Activated T-helper 1 cell treated with anti-CD3 and anti-CD28 coated beads, Interleukin-12 subunit alpha, Interleukin-12 subunit beta, Interleukin-2, Interleukin-4 antibody, amounts not matched to agents 30 ng/mL and 10 ng/mL and 1 ng/mL, durations not matched to agents 14 hours and 24 hours and 36 hours (primary cell): ENCODE data around the gene CARD11. TPM values are rescaled to one million over a fixed set of nuclear protein-coding genes. Genes with fewer than 3 reads are reported as not detected.

Experiments used
- DNase-seq: peaks from one replicate; pipeline ENCODE4 v3.0.0; 2021; ENCODE audit warnings: low spot score
- H3K27ac Mint-ChIP-seq: one replicate; pipeline ENCODE4 v1.8.0; 2021; ENCODE audit warnings: mild to moderate bottlenecking, mixed read lengths
- H3K27me3 Mint-ChIP-seq: one replicate; pipeline ENCODE4 v1.8.0; 2022; ENCODE audit warnings: mild to moderate bottlenecking, moderate library complexity, mixed read lengths; ENCODE audit not compliant: insufficient read depth
- H3K36me3 Mint-ChIP-seq: one replicate; pipeline ENCODE4 v1.8.0; 2021; ENCODE audit warnings: low read depth, mixed read lengths
- H3K4me1 Mint-ChIP-seq: one replicate; pipeline ENCODE4 v1.8.0; 2021; ENCODE audit warnings: low read depth, mixed read lengths
- H3K4me3 Mint-ChIP-seq: one replicate; pipeline ENCODE4 v1.8.0; 2021; ENCODE audit warnings: mild to moderate bottlenecking, moderate library complexity, mixed read lengths
- H3K9me3 Mint-ChIP-seq: one replicate; pipeline ENCODE4 v1.8.0; 2021; ENCODE audit warnings: mixed read lengths
- intact Hi-C: fragments of 100-400 bp; cut with micrococcal nuclease; formaldehyde crosslinking; loops from one replicate; pipeline ENCODE4 v1.15.1; 2024
- total RNA-seq: library from RNA; stranded (reverse); gene quantifications from 2 replicates; pipeline ENCODE4 v1.2.3, GENCODE V29; 2022

The CARD11 gene
- total RNA-seq, 1 donor from 2014 or later, result 128 TPM

GRCh38 chr7:2880874-2881533 lies 162.7 kb downstream of the CARD11 start:
- Mint-ChIP-seq H3K36me3 (no peaks in the 10 kb centered on the region), H3K27ac (no peak overlapping the region), H3K4me1 (peaks cover 16% of the 10 kb centered on the region), H3K4me3 (no peak overlapping the region), H3K9me3 (no peaks in the 10 kb centered on the region), H3K27me3 (peaks cover 5% of the 10 kb centered on the region)
- no peak for DNase-seq
- intact Hi-C loops, result no loop called here

GRCh38 chr7:2880051-2880450 lies 163.6 kb downstream of the CARD11 start:
- intact Hi-C loops, result no loop called here
- H3K36me3 Mint-ChIP-seq, result no peaks in the 10 kb centered on the region
- no peak for DNase-seq
- H3K9me3 Mint-ChIP-seq, result no peaks in the 10 kb centered on the region
- no peak overlapping the region for H3K27ac Mint-ChIP-seq
- H3K27me3 Mint-ChIP-seq, result peaks cover 5% of the 10 kb centered on the region
- H3K4me3 Mint-ChIP-seq, result no peak overlapping the region
- peaks cover 16% of the 10 kb centered on the region for H3K4me1 Mint-ChIP-seq

- H3K27ac Mint-ChIP-seq, result no peak overlapping the region
- H3K36me3 Mint-ChIP-seq, result no peaks in the 10 kb centered on the region
- H3K4me3 Mint-ChIP-seq, result no peak overlapping the region
- H3K4me1 Mint-ChIP-seq, result peaks cover 16% of the 10 kb centered on the region
- no peak for DNase-seq
- no peaks in the 10 kb centered on the region for H3K9me3 Mint-ChIP-seq
- intact Hi-C loops, result no loop called here
- peaks cover 5% of the 10 kb centered on the region for H3K27me3 Mint-ChIP-seq
These were observed 164.3 kb downstream of the CARD11 start for GRCh38 chr7:2879354-2879753.

- Mint-ChIP-seq H3K9me3 (no peaks in the 10 kb centered on the region), H3K4me3 (no peak overlapping the region), H3K27ac (peak overlapping the region; percentile 19), H3K4me1 (peaks cover 26% of the 10 kb centered on the region), H3K27me3 (peaks cover 5% of the 10 kb centered on the region), H3K36me3 (no peaks in the 10 kb centered on the region)
- no peak for DNase-seq
- intact Hi-C loops, result no loop called here
These were observed 165.4 kb downstream of the CARD11 start for GRCh38 chr7:2878306-2878705.

GRCh38 chr7:2876031-2876731 lies 167.5 kb downstream of the CARD11 start:
- peaks cover 48% of the 10 kb centered on the region for H3K4me1 Mint-ChIP-seq

GRCh38 chr7:2873686-2874551 lies 169.7 kb downstream of the CARD11 start:
- peaks cover 2% of the 10 kb centered on the region for H3K27me3 Mint-ChIP-seq
- no peaks in the 10 kb centered on the region for H3K36me3 Mint-ChIP-seq
- no peak overlapping the region for H3K4me3 Mint-ChIP-seq
- no peaks in the 10 kb centered on the region for H3K9me3 Mint-ChIP-seq
- intact Hi-C loops, result loop anchor here (5.0 kb wide), 1 partner anchor 103 kb away; no protein-coding TSS in a partner anchor
- H3K4me1 Mint-ChIP-seq, result peaks cover 57% of the 10 kb centered on the region
- peak overlapping the region; percentile 79 for H3K27ac Mint-ChIP-seq
- DNase-seq, result no peak

More at GRCh38 chr7:2876031-2876731, 167.5 kb downstream of the CARD11 start:
- Mint-ChIP-seq H3K9me3 (no peaks in the 10 kb centered on the region), H3K27me3 (peaks cover 5% of the 10 kb centered on the region), H3K27ac (no peak overlapping the region), H3K36me3 (no peaks in the 10 kb centered on the region), H3K4me3 (no peak overlapping the region)
- no peak for DNase-seq
- intact Hi-C loops, result no loop called here

GRCh38 chr7:2873146-2873545 lies 170.5 kb downstream of the CARD11 start:
- Mint-ChIP-seq H3K4me1 (peaks cover 55% of the 10 kb centered on the region), H3K36me3 (no peaks in the 10 kb centered on the region), H3K9me3 (no peaks in the 10 kb centered on the region), H3K27ac (no peak overlapping the region), H3K27me3 (peaks cover 2% of the 10 kb centered on the region), H3K4me3 (no peak overlapping the region)
- no peak for DNase-seq
- intact Hi-C loops, result loop anchor here (5.0 kb wide), 1 partner anchor 104 kb away; no protein-coding TSS in a partner anchor

- peak overlapping the region; percentile 3 for H3K27ac Mint-ChIP-seq
- H3K9me3 Mint-ChIP-seq, result no peaks in the 10 kb centered on the region
These were observed 171.3 kb downstream of the CARD11 start for GRCh38 chr7:2872296-2872874.

GRCh38 chr7:2870471-2870931 lies 173.2 kb downstream of the CARD11 start:
- peak overlapping the region; percentile 52 for H3K27ac Mint-ChIP-seq
- no peaks in the 10 kb centered on the region for H3K27me3 Mint-ChIP-seq
- H3K9me3 Mint-ChIP-seq, result no peaks in the 10 kb centered on the region
- intact Hi-C loops, result loop anchor here (5.0 kb wide), 1 partner anchor 107 kb away; no protein-coding TSS in a partner anchor
- H3K4me3 Mint-ChIP-seq, result peak overlapping the region; percentile 61
- H3K36me3 Mint-ChIP-seq, result no peaks in the 10 kb centered on the region
- peak; percentile 59 for DNase-seq
- peaks cover 55% of the 10 kb centered on the region for H3K4me1 Mint-ChIP-seq

More at GRCh38 chr7:2872296-2872874, 171.3 kb downstream of the CARD11 start:
- Mint-ChIP-seq H3K36me3 (no peaks in the 10 kb centered on the region), H3K4me3 (no peak overlapping the region), H3K4me1 (peaks cover 55% of the 10 kb centered on the region), H3K27me3 (peaks cover under 1% of the 10 kb centered on the region)
- no peak for DNase-seq
- intact Hi-C loops, result loop anchor here (5.0 kb wide), 1 partner anchor 105 kb away; no protein-coding TSS in a partner anchor

- no peak for DNase-seq
- Mint-ChIP-seq H3K4me3 (peak overlapping the region; percentile 61), H3K27ac (peak overlapping the region; percentile 52), H3K4me1 (peaks cover 58% of the 10 kb centered on the region), H3K9me3 (no peaks in the 10 kb centered on the region), H3K27me3 (no peaks in the 10 kb centered on the region), H3K36me3 (peaks cover under 1% of the 10 kb centered on the region)
- intact Hi-C loops, result loop anchor here (5.0 kb wide), 1 partner anchor 107 kb away; no protein-coding TSS in a partner anchor
These were observed 173.7 kb downstream of the CARD11 start for GRCh38 chr7:2869981-2870380.

GRCh38 chr7:2866601-2867000 lies 177.1 kb downstream of the CARD11 start:
- Mint-ChIP-seq H3K27me3 (no peaks in the 10 kb centered on the region), H3K27ac (no peak overlapping the region), H3K9me3 (no peaks in the 10 kb centered on the region), H3K4me3 (no peak overlapping the region), H3K4me1 (peaks cover 55% of the 10 kb centered on the region), H3K36me3 (peaks cover 2% of the 10 kb centered on the region)
- intact Hi-C loops, result no loop called here
- DNase-seq, result no peak

GRCh38 chr7:2864999-2865670 lies 178.5 kb downstream of the CARD11 start:
- peak; percentile 41 for DNase-seq
- Mint-ChIP-seq H3K27me3 (no peaks in the 10 kb centered on the region), H3K4me3 (peak overlapping the region; percentile 78)

More at GRCh38 chr7:2864999-2865670, 178.5 kb downstream of the CARD11 start:
- H3K4me1 Mint-ChIP-seq, result peaks cover 40% of the 10 kb centered on the region
- intact Hi-C loops, result loop anchor here (1.0 to 5.0 kb wide), 7 partner anchors 148 to 808 kb away; no protein-coding TSS in a partner anchor
- H3K36me3 Mint-ChIP-seq, result peaks cover 2% of the 10 kb centered on the region
- H3K9me3 Mint-ChIP-seq, result no peaks in the 10 kb centered on the region
- peak overlapping the region; percentile 90 for H3K27ac Mint-ChIP-seq
